Tibial nerve (tissue), 4 donors: ENCODE results near the gene MKNK1.

Source experiments
- EP300 ChIP-seq, 2 donors: sonication (generic); formaldehyde crosslinking; IDR thresholded peaks; one replicate each; pipeline ENCODE4 v1.6.1; 2017; ENCODE audit warnings: antibody characterized with exemption in 2 of 2, mild to moderate bottlenecking in 1 of 2
- POLR2A ChIP-seq, 2 donors: fragments of 450-650 bp; IDR thresholded peaks; one replicate each; pipeline ENCODE4 v1.6.1; 2017; ENCODE audit warnings: antibody characterized with exemption in 2 of 2, mild to moderate bottlenecking in 2 of 2, moderate library complexity in 2 of 2
- TF ChIP-seq, protein P1 (sequence below), 5 experiments: fragments of 200-600 bp in 3 of 5; fragments of 450-650 bp in 2 of 5; sonication (generic) in 3 of 5; IDR thresholded peaks; one replicate each; pipeline ENCODE4 v1.5.1; 2016 to 2019; ENCODE audit warnings: antibody characterized with exemption in 5 of 5, mild to moderate bottlenecking in 3 of 5, moderate library complexity in 2 of 5

DNA sequence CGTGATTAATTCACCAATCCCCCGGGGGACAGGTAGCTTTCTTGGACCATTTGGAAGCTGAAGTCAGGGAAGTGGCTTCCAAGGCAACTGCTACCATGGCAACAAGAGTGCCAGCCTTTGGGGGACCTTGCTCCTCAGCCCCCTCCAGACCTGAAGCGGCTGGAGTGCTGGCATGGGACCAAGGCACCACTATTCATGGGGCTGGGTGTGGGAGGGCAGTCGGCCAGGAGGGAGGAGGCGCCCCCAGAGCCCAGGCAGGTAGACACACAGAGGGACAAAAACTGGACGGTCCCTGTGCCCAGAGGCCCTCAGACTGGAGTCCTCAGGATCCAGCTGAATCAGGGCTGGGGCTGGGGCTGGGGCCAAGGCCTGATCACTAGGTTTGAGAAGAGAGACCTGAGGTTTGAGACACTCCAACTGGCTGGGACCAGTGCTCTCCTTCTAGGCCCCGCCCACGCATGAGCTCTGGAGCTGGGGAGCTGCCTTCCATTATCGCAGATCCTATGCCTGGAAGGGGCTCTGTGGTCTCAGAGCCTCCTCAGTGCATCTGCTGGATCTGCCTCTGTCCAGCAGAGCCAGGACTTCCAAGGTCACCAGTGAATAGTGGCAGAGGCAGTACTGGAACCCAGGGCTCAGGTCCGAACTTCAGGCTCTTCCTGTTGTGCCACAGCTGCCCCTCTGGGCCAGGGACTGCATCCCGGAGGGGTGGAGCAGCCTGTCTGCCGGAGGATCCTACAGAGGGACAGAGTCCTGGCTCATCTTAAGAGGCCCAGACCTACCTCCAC lies 49.3 kb downstream of the MKNK1 start:
- TF ChIP-seq, protein P1, sequence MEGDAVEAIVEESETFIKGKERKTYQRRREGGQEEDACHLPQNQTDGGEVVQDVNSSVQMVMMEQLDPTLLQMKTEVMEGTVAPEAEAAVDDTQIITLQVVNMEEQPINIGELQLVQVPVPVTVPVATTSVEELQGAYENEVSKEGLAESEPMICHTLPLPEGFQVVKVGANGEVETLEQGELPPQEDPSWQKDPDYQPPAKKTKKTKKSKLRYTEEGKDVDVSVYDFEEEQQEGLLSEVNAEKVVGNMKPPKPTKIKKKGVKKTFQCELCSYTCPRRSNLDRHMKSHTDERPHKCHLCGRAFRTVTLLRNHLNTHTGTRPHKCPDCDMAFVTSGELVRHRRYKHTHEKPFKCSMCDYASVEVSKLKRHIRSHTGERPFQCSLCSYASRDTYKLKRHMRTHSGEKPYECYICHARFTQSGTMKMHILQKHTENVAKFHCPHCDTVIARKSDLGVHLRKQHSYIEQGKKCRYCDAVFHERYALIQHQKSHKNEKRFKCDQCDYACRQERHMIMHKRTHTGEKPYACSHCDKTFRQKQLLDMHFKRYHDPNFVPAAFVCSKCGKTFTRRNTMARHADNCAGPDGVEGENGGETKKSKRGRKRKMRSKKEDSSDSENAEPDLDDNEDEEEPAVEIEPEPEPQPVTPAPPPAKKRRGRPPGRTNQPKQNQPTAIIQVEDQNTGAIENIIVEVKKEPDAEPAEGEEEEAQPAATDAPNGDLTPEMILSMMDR (IDR thresholded peaks at IDR 0.05) = no peak
- TF ChIP-seq EP300 (IDR thresholded peaks at IDR 0.05) (no peak), POLR2A (IDR thresholded peaks at IDR 0.05) (no peak)
